HepG2 (cell line): ENCODE results near the gene VPS37D. TPM values are rescaled to one million over a fixed set of nuclear protein-coding genes. Genes with fewer than 3 reads are reported as not detected.
A peak's percentile ranks its signal among the peaks of the same experiment; 100 is the strongest.

Experiments
- AGO2 ChIP-seq: fragments of 200-400 bp; formaldehyde crosslinking; optimal IDR thresholded peaks from 2 replicates; pipeline ENCODE3; 2017; ENCODE audit warnings: mild to moderate bottlenecking, low read depth, low read length, moderate library complexity
- FOXK1 ChIP-seq: sonication (generic); formaldehyde crosslinking; IDR thresholded peaks from 2 replicates; pipeline ENCODE4 v1.4.0; 2020; ENCODE audit warnings: low read depth, missing genetic modification reagents, borderline replicate concordance
- GLI4 ChIP-seq: sonication (generic); formaldehyde crosslinking; IDR thresholded peaks from 2 replicates; pipeline ENCODE4 v1.5.1; 2020; ENCODE audit warnings: missing genetic modification reagents, mild to moderate bottlenecking, moderate library complexity, borderline replicate concordance
- POLR2A ChIP-seq, 2 experiments: IDR thresholded peaks; 2 replicates each; pipeline ENCODE4 v1.6.1; 2011; ENCODE audit warnings: low read depth in 2 of 2, low read length in 2 of 2, mild to moderate bottlenecking in 1 of 2, moderate library complexity in 1 of 2; ENCODE audit not compliant: insufficient read depth in 1 of 2
- RXRB ChIP-seq: IDR thresholded peaks from 2 replicates; pipeline ENCODE4 v1.6.1; 2016; ENCODE audit warnings: borderline replicate concordance, missing genetic modification reagents, missing compliant biosample characterization
- TCF12 ChIP-seq, 2 experiments: fragments of 450-650 bp in 1 of 2; sonication (generic) in 1 of 2; formaldehyde crosslinking in 1 of 2; IDR thresholded peaks; 2 replicates each; pipeline versions ENCODE4 v1.6.1 to v1.8.0; 2017 to 2022; ENCODE audit warnings: antibody characterized with exemption in 1 of 2, mild to moderate bottlenecking in 1 of 2, missing genetic modification reagents in 1 of 2, moderate library complexity in 1 of 2
- XRCC5 ChIP-seq: fragments of 200-400 bp; formaldehyde crosslinking; optimal IDR thresholded peaks from 2 replicates; pipeline ENCODE3; 2017; ENCODE audit warnings: mild to moderate bottlenecking, low read length
- ZNF10 ChIP-seq: sonication (generic); formaldehyde crosslinking; IDR thresholded peaks from 2 replicates; pipeline ENCODE4 v1.4.0; 2020; ENCODE audit warnings: mild to moderate bottlenecking, low read depth, missing genetic modification reagents, borderline replicate concordance
- ZNF501 ChIP-seq: sonication (generic); formaldehyde crosslinking; IDR thresholded peaks from 2 replicates; pipeline ENCODE4 v1.5.1; 2020; ENCODE audit warnings: mild to moderate bottlenecking, moderate library complexity, missing genetic modification reagents
- ZNF724P ChIP-seq: sonication (generic); formaldehyde crosslinking; IDR thresholded peaks from 2 replicates; pipeline ENCODE4 v1.8.0; 2022; ENCODE audit warnings: missing genetic modification reagents, borderline replicate concordance
- ZNF792 ChIP-seq: IDR thresholded peaks from 2 replicates; pipeline ENCODE4 v1.6.1; 2016
- polyA plus RNA-seq, 8 experiments: library from polyadenylated mRNA; depleted of rRNA in 3 of 8; stranded (reverse) in 7 of 8; unstranded in 1 of 8; fragments of >200 nt; fragmentation: Illumina TruSeq in 4 of 8; extraction: Trizol in 4 of 8; gene quantifications; 2 replicates each; pipeline versions ENCODE4 v1.2.1 to v1.2.3, GENCODE V29; 2011 to 2016; ENCODE audit warnings: low read depth in 4 of 8, missing spikeins in 1 of 8, mixed read lengths in 1 of 8; ENCODE audit not compliant: insufficient read depth in 1 of 8
- total RNA-seq, 5 experiments: library from RNA; depleted of rRNA; stranded (reverse); fragments of >200 nt; fragmentation: Illumina TruSeq; extraction: Trizol; gene quantifications; 2 replicates each; pipeline ENCODE4 v1.2.3, GENCODE V29; 2016; ENCODE audit warnings: low read depth in 1 of 5
- TF ChIP-seq, protein P1 (sequence below): sonication (generic); formaldehyde crosslinking; IDR thresholded peaks from 2 replicates; pipeline ENCODE4 v1.4.0; 2020; ENCODE audit warnings: missing genetic modification reagents; ENCODE audit errors: not compliant biosample characterization
- TF ChIP-seq, protein P2 (sequence below): IDR thresholded peaks from 2 replicates; pipeline ENCODE4 v1.6.1; 2016; ENCODE audit warnings: low read depth, missing genetic modification reagents, missing compliant biosample characterization
- TF ChIP-seq, protein P3 (sequence below): IDR thresholded peaks from 2 replicates; pipeline ENCODE4 v1.6.1; 2016; ENCODE audit warnings: missing compliant biosample characterization, missing genetic modification reagents, borderline replicate concordance
- TF ChIP-seq, protein P4 (sequence below): sonication (generic); formaldehyde crosslinking; IDR thresholded peaks from 2 replicates; pipeline ENCODE4 v1.8.1; 2023; ENCODE audit warnings: mild to moderate bottlenecking, missing genetic modification reagents
- TF ChIP-seq, protein P5 (sequence below): sonication (generic); formaldehyde crosslinking; IDR thresholded peaks from 2 replicates; pipeline ENCODE4 v1.5.0; 2020; ENCODE audit warnings: missing genetic modification reagents, mild to moderate bottlenecking, borderline replicate concordance
- TF ChIP-seq, protein P6 (sequence below): IDR thresholded peaks from 2 replicates; pipeline ENCODE4 v1.6.1; 2016; ENCODE audit warnings: low read depth

The VPS37D gene
- total and polyA plus RNA-seq, 2 of the 13 experiments (the other 11 are each of a cell fraction or from before 2014, with no cell fraction given): 3.8 to 6.3 TPM

DNA sequence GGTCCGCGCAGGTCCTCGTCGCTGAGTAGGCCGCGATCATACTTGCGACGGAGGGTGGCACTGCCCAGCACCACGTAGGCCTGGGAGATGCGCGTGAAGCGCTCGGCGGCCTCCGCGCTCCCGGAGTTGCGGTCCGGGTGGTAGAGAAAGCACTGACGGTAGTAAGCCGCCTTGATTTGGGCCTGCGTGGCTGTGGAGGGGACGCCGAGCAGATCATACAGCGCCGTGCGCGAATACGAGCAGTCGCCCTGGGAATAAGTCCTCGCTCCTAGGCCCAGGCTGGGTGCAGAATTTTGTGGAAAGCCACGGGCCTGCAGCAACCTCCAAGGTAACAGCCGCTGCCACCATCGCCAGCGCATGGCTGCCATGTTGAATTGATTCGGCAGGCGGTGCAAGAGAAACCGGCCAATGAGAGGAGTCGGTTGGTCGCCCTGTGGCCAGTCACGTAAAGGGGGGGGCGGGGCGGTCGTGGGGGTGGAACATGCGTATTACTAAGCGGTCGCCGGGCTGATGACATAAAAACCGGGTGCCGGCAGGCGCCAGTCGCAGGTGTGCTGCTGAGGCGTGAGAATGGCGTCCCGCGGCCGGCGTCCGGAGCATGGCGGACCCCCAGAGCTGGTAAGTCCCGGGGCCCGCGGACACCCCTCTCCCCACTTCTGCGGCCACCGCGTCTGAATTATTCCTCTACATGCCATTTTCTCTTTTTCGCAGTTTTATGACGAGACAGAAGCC lies 15.6 kb downstream of the VPS37D start, which contains the start of the genes BUD23 and DNAJC30 (continued):
- TF ChIP-seq, protein P1, sequence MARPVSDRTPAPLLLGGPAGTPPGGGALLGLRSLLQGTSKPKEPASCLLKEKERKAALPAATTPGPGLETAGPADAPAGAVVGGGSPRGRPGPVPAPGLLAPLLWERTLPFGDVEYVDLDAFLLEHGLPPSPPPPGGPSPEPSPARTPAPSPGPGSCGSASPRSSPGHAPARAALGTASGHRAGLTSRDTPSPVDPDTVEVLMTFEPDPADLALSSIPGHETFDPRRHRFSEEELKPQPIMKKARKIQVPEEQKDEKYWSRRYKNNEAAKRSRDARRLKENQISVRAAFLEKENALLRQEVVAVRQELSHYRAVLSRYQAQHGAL: no peak
- TF ChIP-seq GLI4 (CRISPR knock-in tag) (0 out of 2 replicates have a peak, but pooled peaks have one; percentile 19), FOXK1 (CRISPR knock-in tag) (0 out of 2 replicates have a peak, but pooled peaks have one; percentile 55), ZNF792 (no peak), ZNF10 (CRISPR knock-in tag) (no peak), TCF12 (IDR thresholded peaks at IDR 0.05) (no peak), TCF12 (CRISPR knock-in tag; IDR thresholded peaks at IDR 0.05) (0 out of 2 replicates have a peak, but pooled peaks have one; percentile 55), POLR2A (IDR thresholded peaks at IDR 0.05; ENCODE audit: insufficient read depth in 1 of 2, low read depth in 2 of 2, low read length in 2 of 2) (peak; percentile 89 to 90), ZNF501 (CRISPR knock-in tag) (peak; percentile 53; the same call in 1 of the 2 replicates), XRCC5 (no peak), ZNF724P (CRISPR knock-in tag) (peak; percentile 83; the same call in 1 of the 2 replicates), RXRB (no peak; the same call in 1 of the 2 replicates), AGO2 (peak; percentile 38)
- TF ChIP-seq, protein P2, sequence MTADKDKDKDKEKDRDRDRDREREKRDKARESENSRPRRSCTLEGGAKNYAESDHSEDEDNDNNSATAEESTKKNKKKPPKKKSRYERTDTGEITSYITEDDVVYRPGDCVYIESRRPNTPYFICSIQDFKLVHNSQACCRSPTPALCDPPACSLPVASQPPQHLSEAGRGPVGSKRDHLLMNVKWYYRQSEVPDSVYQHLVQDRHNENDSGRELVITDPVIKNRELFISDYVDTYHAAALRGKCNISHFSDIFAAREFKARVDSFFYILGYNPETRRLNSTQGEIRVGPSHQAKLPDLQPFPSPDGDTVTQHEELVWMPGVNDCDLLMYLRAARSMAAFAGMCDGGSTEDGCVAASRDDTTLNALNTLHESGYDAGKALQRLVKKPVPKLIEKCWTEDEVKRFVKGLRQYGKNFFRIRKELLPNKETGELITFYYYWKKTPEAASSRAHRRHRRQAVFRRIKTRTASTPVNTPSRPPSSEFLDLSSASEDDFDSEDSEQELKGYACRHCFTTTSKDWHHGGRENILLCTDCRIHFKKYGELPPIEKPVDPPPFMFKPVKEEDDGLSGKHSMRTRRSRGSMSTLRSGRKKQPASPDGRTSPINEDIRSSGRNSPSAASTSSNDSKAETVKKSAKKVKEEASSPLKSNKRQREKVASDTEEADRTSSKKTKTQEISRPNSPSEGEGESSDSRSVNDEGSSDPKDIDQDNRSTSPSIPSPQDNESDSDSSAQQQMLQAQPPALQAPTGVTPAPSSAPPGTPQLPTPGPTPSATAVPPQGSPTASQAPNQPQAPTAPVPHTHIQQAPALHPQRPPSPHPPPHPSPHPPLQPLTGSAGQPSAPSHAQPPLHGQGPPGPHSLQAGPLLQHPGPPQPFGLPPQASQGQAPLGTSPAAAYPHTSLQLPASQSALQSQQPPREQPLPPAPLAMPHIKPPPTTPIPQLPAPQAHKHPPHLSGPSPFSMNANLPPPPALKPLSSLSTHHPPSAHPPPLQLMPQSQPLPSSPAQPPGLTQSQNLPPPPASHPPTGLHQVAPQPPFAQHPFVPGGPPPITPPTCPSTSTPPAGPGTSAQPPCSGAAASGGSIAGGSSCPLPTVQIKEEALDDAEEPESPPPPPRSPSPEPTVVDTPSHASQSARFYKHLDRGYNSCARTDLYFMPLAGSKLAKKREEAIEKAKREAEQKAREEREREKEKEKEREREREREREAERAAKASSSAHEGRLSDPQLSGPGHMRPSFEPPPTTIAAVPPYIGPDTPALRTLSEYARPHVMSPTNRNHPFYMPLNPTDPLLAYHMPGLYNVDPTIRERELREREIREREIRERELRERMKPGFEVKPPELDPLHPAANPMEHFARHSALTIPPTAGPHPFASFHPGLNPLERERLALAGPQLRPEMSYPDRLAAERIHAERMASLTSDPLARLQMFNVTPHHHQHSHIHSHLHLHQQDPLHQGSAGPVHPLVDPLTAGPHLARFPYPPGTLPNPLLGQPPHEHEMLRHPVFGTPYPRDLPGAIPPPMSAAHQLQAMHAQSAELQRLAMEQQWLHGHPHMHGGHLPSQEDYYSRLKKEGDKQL: no peak
- TF ChIP-seq, protein P3, sequence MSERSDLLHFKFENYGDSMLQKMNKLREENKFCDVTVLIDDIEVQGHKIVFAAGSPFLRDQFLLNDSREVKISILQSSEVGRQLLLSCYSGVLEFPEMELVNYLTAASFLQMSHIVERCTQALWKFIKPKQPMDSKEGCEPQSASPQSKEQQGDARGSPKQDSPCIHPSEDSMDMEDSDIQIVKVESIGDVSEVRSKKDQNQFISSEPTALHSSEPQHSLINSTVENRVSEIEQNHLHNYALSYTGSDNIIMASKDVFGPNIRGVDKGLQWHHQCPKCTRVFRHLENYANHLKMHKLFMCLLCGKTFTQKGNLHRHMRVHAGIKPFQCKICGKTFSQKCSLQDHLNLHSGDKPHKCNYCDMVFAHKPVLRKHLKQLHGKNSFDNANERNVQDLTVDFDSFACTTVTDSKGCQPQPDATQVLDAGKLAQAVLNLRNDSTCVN (CRISPR knock-in tag): no peak; the same call in 1 of the 2 replicates
- TF ChIP-seq, protein P4, sequence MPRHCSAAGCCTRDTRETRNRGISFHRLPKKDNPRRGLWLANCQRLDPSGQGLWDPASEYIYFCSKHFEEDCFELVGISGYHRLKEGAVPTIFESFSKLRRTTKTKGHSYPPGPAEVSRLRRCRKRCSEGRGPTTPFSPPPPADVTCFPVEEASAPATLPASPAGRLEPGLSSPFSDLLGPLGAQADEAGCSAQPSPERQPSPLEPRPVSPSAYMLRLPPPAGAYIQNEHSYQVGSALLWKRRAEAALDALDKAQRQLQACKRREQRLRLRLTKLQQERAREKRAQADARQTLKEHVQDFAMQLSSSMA (CRISPR knock-in tag): no peak
- TF ChIP-seq, protein P5, sequence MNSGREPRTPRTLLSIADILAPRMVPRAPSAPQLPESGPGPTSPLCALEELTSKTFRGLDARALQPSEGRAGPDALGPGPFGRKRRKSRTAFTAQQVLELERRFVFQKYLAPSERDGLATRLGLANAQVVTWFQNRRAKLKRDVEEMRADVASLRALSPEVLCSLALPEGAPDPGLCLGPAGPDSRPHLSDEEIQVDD (CRISPR knock-in tag): no peak
- TF ChIP-seq, protein P6, sequence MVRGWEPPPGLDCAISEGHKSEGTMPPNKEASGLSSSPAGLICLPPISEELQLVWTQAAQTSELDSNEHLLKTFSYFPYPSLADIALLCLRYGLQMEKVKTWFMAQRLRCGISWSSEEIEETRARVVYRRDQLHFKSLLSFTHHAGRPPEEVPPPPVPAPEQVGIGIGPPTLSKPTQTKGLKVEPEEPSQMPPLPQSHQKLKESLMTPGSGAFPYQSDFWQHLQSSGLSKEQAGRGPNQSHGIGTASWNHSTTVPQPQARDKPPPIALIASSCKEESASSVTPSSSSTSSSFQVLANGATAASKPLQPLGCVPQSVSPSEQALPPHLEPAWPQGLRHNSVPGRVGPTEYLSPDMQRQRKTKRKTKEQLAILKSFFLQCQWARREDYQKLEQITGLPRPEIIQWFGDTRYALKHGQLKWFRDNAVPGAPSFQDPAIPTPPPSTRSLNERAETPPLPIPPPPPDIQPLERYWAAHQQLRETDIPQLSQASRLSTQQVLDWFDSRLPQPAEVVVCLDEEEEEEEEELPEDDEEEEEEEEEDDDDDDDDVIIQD (CRISPR knock-in tag): no peak
